Inflammatory macrophage treated with lipopolysaccharide for 4 hours (primary cell): ENCODE measurements around the gene HSFX3.
"Not testable (repeated sequence)": the region's sequence is repeated elsewhere in the genome, so short reads cannot be mapped to it uniquely, and the experiment has no call there.

Experiments used
- DNase-seq: peaks from one replicate; pipeline ENCODE4 v3.0.0-alpha.2; 2020

Gene HSFX3

DNA sequence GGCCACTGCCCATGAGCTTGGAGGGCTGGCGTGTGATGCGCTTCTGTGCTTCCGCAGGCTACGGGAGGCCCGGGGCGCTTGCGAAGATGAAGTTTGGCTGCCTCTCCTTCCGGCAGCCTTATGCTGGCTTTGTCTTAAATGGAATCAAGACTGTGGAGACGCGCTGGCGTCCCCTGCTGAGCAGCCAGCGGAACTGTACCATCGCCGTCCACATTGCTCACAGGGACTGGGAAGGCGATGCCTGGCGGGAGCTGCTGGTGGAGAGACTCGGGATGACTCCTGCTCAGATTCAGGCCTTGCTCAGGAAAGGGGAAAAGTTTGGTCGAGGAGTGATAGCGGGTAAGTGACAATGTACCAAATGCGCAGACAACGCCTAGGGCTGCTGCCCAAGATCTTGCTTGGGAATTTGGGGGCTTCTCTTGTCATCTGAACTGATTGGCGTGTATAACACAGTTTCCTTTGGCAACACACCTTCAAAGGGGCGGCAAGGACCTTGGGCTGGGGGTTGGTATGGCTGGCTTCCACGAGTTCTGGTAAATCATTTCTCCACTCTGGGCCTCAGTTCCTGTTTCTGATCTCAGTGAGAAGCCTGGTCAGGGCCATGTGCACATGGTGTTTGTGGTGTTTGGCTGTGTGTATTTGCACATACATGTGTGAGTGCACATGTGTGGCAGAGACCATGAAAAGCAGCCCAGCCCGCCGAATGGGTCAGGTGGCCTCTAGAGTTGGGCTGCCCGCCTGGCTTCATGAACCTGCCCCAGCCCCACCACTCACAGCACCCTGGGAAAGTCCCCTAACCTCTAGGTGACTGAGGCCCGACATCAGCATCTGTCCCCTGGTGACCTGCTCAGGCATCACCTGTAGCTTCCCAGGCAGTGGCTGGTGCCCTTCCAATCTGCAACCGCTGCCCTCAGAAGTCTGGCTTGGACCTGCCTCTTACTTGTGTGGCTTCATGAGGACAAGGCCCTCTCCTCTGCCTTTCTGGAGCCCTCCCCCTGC is 3.9 kb downstream of the HSFX3 start:
- DNase-seq, result not testable (repeated sequence)

DNA sequence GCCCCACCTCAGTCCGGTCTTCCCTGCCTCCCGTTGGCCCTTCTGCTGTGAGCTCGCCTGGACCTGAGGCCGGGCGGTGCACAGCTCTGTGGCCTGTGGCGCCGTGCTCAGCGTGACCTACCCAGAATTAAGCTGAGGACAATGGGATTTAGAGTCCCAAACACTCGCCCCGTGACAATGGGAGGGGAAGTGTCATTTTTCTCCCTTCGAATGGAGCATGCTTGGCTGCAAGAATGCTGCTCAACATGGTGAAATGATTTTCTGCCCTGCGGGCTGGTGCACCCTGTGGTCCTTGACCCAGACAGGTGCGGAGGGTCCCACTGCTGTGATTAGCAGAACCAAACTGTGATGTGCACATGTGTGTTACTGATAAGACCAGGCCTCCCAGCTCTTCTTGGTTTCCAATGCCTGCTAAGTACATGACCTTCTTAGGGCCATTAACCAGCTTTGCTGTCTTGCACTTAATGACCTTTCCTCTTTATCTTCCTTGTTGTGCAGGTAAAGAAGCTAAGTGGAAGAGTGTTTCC is 8.1 kb downstream of the HSFX3 start:
- no peak for DNase-seq

DNA sequence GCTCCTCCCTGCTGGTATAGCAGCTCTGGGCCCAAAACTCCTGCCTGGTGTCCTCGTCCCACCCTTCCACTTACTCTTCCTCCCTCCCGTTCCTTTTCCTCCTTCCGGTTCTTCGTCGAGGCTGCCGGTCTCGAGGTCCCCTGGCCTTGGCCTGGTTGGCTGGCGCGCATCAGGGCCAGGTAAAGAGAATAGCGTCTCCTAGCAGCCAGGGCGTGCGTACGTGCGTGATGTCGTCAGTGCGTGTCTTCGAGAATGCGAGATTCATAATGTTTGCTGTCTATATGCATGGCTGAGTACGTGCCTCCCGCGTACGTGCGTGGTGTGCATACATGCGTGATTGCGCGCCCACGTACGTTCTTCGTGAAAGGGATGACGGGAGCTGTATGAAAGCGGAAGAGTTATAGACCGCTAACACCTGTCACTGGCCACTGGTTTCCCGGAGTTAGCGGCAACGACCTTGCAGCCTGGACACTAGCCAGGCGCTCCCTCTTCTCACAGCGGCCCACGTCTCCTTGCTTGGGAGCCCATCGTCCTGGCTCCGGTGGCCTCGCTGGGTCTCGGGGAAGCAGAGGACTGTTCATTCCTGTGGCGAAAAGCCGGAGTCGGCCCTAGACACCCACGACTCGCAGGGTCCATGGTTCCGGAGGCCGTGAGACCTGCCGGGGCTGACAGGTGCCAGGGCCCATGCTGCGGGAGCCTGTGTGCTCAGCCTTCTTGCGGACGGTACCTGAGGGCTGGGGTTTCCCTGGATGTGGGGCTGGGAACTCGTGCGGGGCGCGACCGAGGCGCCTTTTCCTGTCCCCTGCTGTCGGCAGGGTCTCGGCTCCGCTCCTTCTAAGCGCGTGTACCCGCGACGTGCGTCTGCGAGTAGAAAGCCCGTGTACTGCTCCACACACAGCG is 8.9 kb downstream of the HSFX3 start, which contains the start of gene EOLA1:
Gene EOLA1 (plus strand): TSS at position 392 of the 900 bp plus-strand sequence. CDS start 4,619 bp downstream, outside the sequence.
- peak; percentile 91 for DNase-seq

DNA sequence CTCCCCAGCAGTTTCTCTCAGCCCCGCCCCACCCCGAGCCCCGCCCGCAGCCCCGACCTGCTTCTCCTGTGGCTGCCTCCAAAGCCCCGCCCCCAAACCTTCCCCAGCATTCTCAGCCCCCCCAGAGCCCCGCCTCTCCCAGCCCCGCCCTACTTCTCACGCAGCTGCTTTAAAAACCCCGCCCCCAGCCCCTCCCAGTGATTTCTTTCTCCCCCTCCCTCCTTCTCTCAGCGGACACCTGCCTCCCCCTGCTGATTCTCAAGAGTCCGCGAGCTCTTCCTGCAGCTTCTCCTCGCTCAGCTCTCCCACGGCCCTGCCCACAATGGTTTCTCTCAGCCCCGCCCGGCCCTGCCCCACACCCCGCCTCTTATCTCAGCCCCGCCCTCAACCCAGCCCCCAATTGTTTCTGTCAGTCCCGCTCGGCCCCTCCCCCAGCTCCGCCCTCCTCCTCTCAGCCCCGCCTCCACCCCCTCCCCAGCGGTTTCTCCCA is 9.5 kb downstream of the HSFX3 start:
- DNase-seq, result peak; percentile 84

DNA sequence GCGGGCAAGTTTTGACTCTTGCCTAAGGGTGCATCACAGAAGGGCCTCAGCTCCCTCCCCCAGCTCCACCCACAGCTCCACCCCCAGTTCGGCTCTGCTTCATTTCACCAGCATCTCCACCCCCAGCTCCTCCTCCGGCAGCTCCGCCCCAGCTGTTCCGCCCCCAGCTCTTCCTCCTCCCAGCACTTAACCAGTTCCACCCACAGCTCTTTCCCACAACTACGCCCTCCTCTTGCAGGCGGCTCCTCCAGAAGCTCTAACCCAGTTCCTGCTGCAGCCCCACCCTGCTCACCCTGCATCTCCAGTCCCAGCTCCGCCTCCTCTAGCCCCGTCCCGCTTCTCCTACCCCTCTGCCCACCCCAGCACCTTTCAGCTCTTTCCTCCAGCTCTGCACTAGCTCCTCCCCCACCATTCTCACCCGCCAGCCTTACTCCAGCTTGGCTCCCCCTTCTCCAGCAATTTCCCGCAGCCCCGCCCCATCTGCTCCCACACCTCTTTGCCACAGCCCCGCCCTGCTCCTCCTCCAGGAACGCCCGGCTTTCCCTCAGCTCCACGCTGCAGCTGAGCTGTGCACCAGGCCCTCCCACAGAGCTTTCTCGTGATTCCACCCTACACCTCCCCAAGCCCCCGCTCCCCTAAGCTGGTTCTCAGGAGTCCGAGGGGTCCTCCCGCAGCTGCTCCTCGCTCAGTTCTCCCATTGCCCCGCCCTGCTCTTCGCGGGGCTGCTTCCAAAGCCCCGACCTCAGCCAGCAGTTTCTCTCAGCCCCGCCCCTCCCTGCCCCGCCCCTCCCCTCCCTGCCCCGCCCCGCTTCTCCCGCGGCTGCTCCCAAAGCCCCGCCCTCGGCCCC is 10.2 kb downstream of the HSFX3 start:
- DNase-seq, result peak; percentile 80

DNA sequence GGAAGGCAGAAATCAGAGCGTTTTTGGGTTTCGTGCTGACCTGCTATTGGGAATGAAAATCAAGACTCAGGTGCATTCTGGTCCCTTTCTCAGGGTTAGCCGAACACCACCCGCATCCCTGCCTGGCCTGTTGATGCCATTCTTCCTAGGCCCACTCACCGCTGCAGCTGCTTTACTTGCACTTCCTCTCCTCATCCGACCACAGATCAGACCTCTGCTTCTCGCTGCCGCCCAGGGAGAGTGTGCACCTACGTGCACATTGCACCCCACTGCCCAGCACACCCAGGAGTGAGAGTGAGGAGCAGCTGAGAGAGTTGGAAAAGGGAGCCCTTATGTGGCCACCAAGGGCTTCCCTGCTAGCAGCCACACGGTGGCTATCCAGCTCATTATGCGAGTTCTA is 12.2 kb downstream of the HSFX3 start:
- DNase-seq, result not testable (repeated sequence)

DNA sequence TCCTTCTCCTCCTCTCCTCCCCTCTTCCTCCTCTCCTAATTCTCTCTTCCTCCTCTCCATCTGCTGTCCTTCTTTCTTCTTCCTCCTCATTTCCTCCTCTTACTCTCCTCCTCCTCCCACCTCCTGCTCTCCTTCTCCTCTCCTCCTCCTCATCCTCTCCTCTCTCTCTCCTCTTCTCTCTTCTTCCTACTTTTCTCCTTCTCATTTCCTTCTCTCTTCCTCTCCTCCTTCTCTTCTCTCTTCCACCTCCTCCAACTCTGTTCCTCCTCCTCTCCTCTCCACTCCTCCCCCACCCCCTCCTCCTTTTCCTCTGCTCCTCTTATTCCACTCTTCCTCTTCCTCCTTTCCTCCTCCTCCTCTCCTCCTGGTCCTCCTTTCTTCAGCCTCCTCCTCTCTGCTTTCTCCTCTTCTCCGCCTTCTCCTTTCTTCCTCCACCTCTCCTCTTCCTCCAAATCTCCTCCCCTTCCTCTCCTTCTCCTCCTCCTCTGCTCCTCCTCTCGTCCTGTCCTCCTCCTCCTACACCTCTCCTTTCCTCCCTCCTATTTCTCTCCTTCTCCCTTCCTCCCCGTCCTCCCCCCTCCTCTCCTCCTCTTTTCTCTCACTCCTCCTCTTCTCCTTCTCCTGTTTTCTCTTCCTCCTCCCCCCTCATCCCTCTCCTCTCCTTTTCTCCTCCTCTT is 14.7 kb downstream of the HSFX3 start:
- DNase-seq, result not testable (repeated sequence)

DNA sequence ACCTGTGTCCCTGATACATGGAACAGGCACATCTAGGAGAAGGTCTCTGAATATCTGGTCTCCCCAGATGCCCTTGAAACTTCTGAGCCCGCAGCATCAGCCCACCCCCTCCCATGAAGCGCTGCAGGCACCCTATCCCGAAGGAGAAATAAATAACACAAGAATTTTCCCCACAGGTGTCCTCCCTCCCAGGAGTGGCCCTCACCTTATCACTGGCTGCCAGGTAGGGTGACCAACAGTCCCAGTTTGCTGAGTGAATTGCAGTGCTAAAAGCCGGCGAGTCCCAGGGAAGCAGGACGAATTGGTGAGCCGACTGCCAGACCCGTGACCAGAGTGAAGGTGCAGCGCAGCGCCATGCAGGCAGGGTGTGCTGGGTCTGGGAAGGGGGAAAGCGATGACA is 15.7 kb downstream of the HSFX3 start:
- not testable (repeated sequence) for DNase-seq

DNA sequence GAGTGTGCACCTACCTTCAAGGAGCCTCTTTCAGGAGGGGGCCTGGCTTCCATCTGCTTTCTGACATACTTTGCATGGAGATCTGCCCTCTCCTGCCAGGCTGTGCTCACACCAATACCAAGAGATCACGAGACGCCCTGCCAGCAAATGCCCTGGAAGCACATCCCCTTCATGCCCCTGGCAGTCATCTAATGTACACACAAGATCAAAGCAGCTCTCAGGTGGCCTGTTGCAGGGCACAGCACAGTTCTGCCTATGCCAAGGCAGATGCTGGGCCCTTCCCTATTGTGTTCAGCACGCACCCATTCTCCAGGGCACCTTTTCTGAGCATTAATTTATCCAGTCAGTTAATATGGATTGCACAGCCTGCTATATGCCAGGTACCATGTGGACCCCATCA is 16.9 kb downstream of the HSFX3 start:
- not testable (repeated sequence) for DNase-seq

DNA sequence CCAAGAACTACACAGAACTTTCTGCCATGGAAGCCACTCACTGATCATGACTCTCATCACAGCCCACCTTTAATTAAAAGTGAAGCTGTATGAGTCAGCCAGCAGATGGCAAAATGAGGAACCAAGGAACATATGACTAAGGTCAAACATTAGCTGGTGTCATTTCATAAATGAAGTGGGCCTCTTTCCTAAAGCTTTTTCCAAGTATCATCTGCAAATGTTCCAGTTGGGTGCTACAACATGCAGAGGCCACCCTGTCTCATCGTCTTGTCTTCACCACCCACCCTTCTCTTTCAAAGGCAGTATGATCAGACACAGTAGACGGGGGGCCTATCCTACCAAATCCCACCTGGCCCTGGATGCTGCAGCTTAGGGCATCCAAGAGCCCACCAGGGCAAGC is 18.1 kb downstream of the HSFX3 start:
- peak; percentile 56 for DNase-seq

DNA sequence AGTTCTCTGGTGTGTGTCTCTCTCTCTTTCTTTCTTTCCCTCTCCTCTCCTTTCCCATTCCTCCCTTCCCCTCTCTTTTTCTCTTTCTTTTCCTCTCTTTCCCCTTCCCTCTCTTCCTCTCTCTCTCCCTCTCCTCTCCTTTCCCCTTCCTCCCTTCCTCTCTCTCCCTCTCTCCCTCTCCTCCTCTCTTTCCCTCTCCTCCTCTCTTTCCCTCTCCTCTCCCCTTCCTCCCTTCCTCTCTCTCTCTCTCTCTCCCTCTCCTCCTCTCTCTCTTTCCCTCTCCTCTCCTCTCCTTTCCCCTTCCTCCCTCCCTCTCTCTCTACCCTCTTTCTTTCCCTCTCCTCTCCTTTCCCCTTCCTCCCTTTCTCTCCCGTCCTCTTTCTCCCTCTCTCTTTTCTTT is 21.3 kb downstream of the HSFX3 start:
- DNase-seq, result no peak

DNA sequence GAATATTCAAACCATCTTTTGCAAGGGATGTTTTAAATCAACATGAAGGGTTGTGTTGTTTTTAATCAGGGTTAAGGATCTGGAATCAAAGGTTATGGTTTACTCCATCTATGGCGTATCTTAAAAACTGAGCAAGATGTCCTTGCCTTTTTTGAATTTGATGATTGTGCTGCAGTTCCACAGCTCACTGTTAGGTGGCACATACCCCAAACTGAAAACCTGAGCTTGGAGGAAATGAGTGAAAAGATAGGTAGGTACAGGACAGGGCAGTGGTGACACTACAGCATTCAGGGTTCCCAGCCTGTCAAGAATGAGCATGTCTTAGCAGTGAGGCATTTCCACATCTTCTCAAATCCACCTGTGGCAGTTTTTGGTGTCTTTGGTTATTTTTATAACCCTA is 22.0 kb downstream of the HSFX3 start:
- no peak for DNase-seq

DNA sequence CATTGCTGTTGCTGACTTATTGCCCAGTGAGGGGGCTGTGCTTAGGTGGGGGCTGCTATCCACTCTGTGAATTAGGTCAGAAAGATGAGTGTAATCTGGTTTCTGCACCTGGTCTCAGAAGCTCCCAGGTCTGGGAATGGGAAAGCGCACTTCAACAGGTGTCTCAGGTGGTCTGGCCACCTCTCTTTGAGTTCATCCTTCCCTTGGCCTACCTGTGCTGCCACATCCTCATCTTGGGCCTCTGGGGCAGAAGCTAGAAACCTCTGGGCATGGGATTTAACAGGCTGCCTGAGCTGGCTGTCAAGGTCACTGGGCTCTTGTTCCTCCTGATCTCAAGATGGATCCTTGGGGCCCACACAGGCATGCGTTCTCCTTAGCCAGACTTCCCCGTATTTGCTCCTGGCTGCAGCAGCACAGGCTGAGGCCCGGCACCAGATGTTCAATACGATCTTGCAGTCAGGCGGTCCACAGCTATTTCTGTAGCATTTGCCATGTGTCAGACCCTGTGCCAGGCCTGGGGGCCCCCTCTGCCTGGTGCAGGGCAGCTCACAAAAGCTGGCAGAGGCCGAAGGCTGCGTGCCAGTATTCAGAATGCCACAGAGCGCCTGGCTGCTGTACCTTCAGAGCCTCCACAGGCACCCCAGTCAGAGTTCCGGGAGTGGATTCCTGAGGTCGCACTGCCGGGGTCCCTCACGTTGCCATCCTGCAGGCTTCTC is 23.2 kb downstream of the HSFX3 start:
- not testable (repeated sequence) for DNase-seq

DNA sequence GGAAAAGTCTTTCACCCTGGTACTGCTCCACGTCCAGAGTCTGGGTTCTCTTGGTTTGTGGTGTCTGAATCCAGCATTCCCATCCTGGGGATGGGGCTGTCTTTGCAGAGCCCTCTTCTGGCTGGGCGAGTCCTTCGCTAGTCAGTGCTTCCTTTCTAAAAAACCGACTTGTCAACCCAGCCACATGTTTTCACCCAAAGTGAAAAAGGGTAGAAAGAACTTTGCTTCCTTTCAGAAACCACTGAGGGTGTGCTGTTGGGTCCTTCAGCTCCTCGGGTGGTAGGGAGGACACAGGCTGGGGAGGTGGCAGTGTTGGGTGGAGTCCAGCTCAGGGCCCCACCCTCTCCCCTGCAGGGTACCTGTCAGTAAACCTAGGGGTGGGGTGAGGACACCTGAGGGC is 23.8 kb downstream of the HSFX3 start:
- not testable (repeated sequence) for DNase-seq

DNA sequence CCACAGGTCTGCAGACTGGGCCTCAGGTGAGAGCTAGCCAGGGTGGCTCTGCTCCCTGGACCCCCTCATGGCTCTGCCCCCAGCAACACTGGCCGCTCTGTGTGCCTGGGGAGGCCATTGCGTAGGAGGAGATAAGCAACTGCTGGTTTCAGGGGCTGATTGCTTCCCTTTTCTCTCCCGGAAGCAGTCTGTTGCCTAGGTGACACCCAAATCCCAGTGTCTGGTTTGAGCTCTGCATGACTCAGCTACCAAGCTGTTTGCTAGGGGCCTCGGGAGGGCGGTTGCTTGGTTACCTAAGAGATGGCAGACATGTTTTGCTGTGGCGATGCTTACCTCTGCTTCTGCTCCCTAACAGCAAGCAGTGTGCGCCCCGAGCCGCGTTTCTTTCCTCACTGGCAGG is 24.3 kb downstream of the HSFX3 start:
- DNase-seq, result peak; percentile 68

DNA sequence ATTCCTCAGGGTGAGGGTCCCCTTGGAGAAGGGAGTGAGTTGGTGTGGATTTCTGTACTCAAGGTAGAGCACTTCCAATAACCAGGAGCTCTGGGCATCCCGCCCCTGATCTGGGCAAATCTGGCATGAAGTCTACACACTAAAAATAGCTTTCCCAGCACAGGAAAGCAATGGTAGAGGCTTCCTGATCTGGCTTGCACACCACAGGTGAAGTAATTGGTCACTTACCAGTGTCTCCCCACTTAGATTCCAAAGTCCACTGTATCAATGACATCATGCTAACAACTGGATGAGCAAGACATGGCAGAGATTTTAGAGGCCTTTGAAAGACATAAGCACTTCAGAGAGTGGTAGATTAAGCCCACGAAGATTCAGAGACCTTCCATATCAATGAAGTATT is 26.8 kb downstream of the HSFX3 start:
- no peak for DNase-seq

DNA sequence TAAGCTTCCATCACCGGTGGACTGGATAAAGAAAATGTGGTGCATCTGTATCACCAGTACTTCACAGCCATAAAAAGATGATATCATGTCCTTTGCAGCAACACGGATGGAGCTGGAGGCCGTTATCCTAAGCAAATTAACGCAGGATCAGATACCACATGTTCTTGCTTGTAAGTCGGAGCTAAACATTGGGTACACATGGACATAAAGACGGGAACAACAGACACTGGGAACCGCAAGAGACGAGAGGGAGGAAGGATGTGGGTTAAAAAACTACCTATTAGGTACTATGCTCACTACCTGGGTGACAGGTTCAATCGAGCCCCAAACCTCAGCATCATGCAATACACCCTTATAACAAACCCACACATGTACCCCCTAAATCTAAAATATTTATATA is 28.3 kb downstream of the HSFX3 start:
- DNase-seq, result no peak

DNA sequence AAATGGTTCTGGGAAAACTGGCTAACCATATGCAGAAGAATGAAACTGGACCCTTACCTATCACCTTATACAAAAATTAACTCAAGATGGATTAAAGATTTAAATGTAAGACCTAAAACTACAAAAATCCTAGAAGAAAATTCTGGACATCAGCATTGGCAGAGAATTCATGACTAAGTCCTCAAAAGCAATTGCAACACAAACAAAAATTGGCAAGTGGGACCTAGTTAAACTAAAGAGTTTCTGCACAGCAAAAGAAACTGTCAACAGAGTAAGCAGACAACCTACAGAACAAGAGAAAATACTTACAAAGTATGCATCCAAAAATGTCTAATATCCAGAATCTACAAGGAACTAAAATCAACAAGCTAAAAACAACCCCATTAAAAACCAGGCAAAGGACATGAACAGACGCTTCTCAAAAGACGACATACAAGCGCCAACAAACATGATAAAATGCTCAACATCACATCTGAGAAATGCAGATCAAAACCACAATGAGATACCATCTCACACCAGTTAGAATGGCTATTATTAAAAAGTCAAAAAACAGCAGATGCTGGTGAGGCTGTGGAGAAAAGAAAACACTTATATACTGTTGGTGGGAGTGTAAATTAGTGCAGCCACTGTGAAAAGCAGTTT is 29.0 kb downstream of the HSFX3 start:
- DNase-seq, result not testable (repeated sequence)

DNA sequence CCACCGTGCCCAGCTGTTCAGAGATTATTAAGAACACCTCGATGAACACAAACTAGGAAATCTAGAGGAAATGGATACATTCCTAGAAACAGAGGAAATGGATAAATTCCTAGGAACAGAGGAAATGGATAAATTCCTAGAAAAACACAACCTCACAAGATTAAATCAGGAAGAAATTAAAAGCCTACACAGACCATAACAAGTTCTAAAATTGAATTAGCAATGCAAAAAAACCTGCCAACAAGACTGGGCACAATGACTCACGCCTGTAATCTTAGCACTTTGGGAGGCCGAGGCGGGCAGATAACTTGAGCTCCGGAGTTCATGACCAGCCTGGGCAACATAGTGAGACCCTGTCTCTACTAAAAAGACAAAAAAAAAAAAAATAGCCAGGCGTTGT is 31.5 kb downstream of the HSFX3 start:
- DNase-seq, result no peak

DNA sequence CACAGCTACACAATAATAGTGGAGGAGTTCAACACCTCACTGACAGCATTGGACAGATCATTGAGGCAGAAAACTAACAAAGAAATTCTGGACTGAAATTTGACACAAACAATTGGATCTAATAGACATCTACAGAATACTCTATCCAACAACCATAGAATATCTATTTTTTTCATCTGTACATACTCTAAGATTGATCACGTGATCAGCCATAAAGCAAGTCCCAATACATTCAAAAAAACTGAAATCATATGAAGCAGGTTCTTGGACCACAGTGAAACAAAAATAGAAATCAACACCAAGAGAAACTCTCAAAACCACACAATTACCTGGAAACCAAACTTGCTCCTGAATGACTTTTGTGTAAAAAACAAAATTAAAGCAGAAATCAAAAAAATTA is 32.4 kb downstream of the HSFX3 start:
- no peak for DNase-seq
